ENCODE measurements around the gene STK35.

DNA sequence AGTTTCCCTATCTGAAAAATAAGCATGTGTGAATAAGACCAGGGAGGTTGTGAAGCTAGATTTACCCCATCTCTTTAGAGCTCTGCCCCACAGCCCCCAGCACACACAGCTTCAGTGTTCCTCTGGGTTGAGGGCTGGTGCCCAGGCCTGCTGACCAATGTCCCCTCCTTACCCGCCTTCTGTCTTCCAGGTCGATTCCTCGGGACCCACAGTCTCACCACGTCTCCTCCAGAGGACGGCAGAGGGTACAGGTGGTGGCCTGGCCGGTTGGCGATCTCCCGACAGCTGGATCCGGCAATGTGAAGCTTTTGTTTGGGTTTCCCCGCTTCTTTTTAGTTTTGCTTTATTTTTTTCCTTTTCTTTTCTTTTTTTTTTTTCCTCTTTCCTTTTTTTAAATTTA lies 42.0 kb downstream of the STK35 start:
- TF ChIP-seq, protein P1, sequence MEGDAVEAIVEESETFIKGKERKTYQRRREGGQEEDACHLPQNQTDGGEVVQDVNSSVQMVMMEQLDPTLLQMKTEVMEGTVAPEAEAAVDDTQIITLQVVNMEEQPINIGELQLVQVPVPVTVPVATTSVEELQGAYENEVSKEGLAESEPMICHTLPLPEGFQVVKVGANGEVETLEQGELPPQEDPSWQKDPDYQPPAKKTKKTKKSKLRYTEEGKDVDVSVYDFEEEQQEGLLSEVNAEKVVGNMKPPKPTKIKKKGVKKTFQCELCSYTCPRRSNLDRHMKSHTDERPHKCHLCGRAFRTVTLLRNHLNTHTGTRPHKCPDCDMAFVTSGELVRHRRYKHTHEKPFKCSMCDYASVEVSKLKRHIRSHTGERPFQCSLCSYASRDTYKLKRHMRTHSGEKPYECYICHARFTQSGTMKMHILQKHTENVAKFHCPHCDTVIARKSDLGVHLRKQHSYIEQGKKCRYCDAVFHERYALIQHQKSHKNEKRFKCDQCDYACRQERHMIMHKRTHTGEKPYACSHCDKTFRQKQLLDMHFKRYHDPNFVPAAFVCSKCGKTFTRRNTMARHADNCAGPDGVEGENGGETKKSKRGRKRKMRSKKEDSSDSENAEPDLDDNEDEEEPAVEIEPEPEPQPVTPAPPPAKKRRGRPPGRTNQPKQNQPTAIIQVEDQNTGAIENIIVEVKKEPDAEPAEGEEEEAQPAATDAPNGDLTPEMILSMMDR (IDR thresholded peaks at IDR 0.05; ENCODE audit: borderline replicate concordance, extremely low read depth, low read length, poor library complexity, severe bottlenecking) = no peak
- no peak for TF ChIP-seq EZH2 (IDR thresholded peaks at IDR 0.05; ENCODE audit: borderline replicate concordance, low read depth, low read length, severe bottlenecking)
